ENCODE results near the gene TK1.

TK1 gene

GRCh38 chr17:78133971-78134898 is 52.6 kb downstream of the TK1 start:
- DNase-seq (ENCODE audit: low read depth, low spot score) = no peak

- DNase-seq (ENCODE audit: low read depth, low spot score) = no peak
Measured at GRCh38 chr17:78133179-78133951, 53.5 kb downstream of the TK1 start.

GRCh38 chr17:78132767-78133178 is 54.1 kb downstream of the TK1 start:
- DNase-seq (ENCODE audit: low read depth, low spot score) = no peak

DNA sequence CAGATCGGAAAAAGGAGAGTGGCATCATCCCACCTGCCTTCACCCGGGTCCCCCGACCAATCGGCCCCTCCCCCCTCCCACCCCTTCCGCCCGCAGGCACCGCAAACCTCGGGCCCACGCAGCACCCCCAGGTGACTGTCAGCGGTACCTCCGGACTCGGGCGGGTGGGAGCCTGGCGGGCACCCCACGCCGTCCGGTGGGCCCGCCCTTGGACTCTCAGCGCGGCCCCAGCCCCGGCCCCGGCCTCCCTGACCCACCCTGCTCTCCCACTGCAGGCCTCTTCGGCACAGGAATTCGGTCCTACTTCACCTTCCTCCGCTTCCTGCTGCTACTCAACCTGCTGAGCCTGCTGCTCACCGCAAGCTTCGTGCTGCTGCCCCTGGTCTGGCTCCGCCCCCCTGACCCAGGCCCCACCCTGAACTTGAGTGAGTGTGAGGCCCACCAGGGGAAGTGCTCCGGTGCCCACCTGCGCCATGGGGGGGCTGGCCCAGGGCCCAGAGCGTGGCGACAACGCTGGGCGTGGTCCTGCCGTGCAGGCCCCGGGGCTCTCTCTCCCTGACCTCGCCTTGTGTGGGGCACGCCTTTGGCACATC is 54.7 kb downstream of the TK1 start:
- no peak for DNase-seq (ENCODE audit: low read depth, low spot score)

GRCh38 chr17:78131172-78132083 is 55.4 kb downstream of the TK1 start:
- no peak for DNase-seq (ENCODE audit: low read depth, low spot score)

DNA sequence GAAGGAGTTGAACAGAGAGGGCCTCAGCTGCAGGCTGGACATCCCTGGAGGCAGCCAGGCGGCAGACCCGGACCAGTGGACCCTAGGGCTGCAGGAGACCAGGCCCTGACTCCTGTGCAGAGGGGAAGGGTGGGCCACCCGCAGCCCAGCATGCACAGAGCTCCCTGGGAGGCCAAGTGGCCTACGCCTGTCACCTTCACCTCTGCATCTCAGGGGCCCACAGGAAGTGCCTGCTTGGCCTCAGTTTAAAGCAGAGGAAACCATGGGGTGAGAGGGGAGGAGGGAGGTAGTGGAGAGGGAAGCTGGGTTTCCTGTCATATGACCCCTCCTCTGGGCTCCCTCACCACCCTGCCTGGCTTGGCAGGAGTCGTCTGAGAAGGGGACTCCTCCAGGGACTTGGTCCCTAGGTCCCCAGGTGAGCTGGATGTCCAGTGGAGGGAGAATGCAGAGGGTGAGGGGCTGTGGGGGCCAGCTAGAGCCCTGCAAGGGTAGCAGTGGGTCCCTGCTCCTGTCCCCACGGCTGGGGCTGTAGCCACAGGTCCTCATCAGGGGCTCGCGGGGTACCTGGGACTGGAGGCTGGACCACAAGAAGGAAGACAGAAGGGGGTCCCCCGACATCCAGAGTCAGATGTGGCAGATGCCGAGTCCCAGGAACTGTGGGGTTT is 56.3 kb downstream of the TK1 start, which contains the start of gene TMC8:
Gene TMC8, plus strand, starts transcription at position 335 of the 665 bp plus-strand sequence. CDS start 818 bp downstream, outside the sequence.
- no peak for DNase-seq (ENCODE audit: low read depth, low spot score)

DNA sequence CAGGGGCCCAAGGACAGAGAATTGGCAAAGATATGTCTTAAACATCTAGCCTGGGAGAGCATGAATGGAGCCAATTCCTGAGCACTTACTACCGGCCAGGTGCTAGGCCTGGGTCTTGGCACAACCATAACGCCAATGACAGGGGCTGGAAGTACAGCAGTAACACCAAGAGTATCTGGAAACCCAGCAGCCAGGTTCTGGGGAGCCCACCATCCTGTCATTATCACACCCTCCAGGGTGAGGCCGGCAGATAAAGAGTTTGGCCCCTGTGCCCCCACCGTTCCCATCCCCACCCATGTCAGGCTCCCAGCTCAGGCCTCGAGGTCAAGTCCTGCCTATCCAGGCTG is 56.8 kb downstream of the TK1 start:
- no peak for DNase-seq (ENCODE audit: low read depth, low spot score)

DNA sequence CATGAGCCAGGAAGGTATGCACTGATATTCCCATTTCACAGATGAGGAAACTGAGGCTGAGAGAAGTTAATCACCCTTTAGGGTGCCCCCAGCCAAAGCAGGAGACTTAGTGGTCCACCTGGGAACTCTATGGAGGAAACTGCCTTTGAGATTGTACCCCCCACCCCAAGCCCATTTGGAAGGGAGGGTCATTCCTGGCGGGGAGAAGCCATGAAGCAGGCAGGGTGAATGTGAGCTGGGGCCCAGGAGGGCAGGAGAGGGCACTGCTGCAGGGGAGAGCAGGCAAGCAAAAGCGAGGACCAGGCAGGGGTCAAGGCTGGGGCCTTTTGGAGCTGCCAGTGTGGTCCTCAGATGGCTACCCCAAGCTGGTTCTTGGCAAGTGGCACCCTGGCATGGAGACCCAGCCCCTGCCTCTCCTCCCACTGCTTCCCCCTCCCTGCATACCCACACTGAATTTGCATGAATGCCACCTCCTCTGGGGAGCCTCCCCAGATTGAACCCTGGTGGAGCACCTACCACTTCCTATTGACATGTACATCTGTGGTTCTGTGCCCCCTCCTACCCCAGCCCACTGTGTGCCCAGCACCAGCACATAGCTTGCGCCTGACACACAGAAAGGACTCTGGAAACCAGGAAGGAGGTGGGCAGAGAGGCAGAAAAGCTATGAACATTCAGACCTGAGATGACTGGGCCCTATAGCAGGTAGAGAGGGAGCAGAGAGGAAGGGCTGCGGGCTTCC is 57.3 kb downstream of the TK1 start:
- DNase-seq (ENCODE audit: low read depth, low spot score) = no peak

DNA sequence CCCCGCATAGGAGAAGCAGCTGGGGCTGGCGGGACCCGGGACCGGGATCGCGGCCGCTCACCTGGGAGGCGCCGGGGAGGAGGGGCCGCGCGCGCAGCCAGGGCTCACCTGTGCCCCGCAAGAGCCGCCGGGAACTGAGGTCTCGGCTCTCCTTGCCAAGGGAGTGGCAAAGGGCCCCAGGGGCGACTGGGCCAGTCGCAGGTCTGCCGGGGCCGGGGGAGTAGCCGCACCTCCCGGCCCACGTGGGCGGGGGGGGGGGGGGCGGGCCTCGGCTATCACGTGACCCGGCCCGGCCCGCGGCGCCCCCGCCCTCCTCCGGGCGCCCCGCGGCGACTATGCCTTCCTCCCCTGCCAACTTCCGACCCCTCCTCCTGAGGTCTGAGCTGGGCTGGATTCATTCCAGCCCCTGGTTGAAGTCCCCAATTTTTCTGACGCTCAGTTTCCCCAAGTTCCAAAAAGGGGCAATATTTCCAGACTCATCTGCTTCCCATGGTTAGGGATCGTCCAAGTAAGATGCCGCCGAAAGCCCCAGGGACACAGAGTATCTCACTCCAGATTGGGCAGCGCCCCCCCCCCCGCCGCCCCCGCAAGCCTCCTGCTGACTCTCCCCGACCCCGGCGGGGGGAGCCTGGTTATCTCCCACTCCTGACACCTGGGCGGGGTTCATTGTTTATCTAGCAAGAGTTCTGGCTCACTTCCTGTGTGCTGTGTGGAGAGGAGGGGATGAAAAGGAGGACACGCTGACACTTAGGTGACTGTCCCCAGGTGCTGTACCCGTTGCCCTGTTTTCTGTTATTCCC is 58.1 kb downstream of the TK1 start, which contains the start of gene TMC6:
Gene TMC6, minus strand, starts transcription at position 205 of the 800 bp plus-strand sequence. CDS start 1,923 bp downstream, outside the sequence.
- no peak for DNase-seq (ENCODE audit: low read depth, low spot score)

- no peak for DNase-seq (ENCODE audit: low read depth, low spot score)
Measured at GRCh38 chr17:78127888-78128550, 58.8 kb downstream of the TK1 start.

GRCh38 chr17:78127239-78127887 is 59.5 kb downstream of the TK1 start:
- no peak for DNase-seq (ENCODE audit: low read depth, low spot score)

- DNase-seq (ENCODE audit: low read depth, low spot score) = no peak
Measured at GRCh38 chr17:78126895-78127238, 60.0 kb downstream of the TK1 start.

DNA sequence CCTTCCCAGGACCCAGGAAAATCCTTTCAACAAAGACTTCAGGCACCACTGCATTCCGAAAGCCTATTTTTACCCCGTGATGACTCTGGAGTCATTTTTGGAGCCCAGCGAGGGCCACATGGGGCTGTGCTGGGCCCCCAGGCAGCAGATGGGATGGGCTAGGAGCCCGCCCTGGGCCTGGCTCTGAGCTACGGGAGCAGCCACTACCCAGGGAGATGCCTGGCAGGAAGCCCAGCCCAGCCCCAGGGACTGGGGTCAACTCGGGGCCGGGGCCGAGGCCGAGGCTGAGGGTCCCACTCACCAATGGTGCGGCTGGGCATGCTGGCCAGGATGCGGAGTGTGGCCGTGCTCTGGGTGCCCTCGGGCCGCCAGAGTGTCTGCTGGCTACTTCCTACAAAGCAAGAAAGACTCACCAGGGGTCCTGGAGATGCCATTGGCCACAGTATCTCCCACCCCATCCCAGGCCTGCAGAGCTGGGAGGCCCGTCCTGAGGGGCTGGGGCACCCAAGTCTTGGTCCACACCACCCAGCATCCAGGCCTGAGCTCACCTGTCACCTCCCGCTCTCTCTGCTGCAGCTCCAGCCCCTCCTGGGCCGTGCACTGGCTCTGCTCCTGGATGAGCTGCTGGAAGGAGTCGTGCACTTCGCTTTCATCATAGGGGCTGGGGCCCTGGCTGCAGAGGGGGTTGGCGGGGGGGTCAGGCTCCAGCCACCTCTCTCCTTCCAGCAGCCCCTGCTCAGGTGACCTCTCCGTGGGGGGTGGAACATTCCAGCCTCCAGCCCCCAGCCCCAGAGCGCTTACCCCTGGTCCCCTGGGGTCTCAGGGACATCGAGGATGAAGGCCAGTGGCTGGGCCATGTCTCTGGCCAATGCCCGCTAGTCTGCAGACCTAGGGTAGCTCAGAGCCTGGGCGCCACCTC is 60.6 kb downstream of the TK1 start:
- DNase-seq (ENCODE audit: low read depth, low spot score) = no peak

DNA sequence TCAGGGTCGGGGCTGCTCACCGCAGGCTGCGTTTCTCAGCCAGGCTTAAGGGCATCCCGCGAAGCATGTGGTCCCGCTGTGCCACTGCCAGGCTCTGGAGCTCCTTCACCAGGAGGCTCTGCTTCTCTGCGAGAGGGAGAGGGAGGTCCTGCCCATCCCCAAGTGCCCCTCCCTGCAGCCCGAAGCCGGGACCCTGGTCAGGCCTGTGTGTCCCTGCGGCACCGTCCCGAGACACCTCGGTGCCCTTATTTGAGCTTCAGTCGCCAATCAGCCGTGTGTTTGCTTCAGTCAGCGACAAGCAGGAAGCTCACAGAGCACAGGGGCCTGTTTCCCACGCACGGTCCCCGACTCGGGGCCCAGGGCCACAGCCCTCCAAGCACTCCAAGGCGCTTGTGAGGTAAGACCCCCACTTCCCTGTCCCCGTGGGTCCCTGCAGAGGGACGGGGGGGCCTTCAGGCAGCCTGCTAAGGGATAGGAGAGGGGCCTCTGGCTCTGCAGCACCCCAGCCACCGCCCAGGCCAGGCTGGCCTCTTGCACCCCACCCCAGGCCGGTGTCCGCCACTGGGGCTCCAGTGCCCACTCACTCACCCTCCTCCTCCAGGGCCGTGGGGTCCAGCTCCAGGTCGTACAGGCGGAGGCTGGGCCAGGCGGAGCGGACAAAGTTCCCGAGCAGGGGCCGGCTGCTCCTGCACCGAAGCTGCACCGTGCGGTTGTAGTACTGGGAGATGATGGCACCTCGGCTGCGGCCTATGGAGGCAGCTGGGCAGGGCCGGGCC is 61.5 kb downstream of the TK1 start:
- DNase-seq (ENCODE audit: low read depth, low spot score) = no peak

DNA sequence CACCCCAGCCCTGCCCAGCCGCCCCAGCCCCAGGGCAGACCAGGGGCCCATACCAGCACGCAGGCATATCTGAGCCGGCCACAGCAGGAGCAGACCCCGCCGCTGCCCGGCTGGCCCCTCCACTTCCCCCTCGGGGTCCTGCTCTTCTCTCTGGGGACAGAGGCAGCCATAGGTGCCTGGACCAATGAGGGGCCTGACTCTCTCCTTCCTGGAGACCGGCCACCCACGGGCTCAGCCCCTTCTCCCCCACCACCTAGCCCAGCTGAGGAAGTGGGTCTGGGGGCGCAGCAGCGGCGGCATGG is 62.1 kb downstream of the TK1 start:
- DNase-seq (ENCODE audit: low read depth, low spot score) = no peak

Data from smooth muscle cell of the brain vasculature (primary cell).